A549 treated with CORT108297 at 1 μM for 4 hours (cell line): ENCODE results near the gene GRAP. TPM values are rescaled to one million over a fixed set of nuclear protein-coding genes. Genes with fewer than 3 reads are reported as not detected.

Experiments used
- total RNA-seq: library from RNA; stranded (reverse); fragments of 200-300 nt; extraction: Qiagen RNA extraction; gene quantifications from 5 replicates; pipeline ENCODE4 v1.2.3, GENCODE V29; 2022

The GRAP gene
- 0.14 to 0.29 TPM (median 0.21 TPM) in 5 replicates for total RNA-seq

GRCh38 chr17:19046782-19047375 is at the start of gene GRAP:
TSS of gene GRAP (minus strand) at chr17:19046957. CDS start at chr17:19046926, 31 bp downstream.

DNA sequence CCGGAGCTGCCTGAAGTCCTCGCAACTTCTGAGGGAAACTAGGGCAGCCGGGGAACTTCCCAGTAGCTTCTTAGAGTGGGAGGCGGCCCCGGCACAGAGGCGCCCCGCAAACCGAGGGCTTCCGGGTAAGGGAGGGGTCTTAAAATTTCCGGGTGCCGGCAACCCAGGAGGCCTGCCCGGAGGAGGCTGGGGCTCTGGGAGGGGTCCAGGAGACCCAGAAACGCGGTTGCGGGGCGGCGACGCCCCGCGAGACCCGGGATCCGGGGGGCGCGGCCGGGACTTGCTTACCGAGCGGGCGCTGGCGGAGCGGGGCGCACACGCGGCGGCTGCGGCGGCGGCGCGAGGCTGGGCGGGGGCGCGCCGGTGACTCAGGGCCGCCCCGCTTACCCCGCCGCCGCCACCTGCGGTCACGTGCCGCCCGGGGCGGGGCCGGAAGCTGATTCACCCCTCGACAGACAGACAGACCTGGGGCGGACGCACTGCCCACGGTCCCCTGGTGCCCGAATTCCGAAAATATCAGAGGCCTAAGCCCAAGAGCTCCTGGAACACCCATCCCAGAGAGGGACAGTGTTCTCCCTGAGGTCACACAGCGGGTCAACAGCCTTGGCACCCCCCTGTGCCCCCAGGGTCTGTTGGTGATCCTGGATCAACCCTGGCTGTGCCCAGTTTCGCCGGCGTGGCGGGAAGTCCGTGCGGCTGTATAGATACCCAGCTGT is 42.2 kb downstream of the GRAP start, which contains the start of gene FAM83G:
TSS of gene FAM83G (minus strand) at position 344 of the 716 bp plus-strand sequence. CDS start 723 bp downstream, outside the sequence.

Other genes starting within 250 kb of the GRAP start
- gene PRPSAP2, start 188.8 kb downstream of the GRAP start, total RNA-seq, result 42.4 to 48.3 TPM (median 44.1 TPM) in 5 replicates
- 0.12 to 0.38 TPM (median 0.20 TPM) in 5 replicates for gene SLC5A10, start 94.8 kb downstream of the GRAP start, total RNA-seq
- 28.3 to 37.8 TPM (median 37.1 TPM) in 5 replicates for gene FAM83G, start 42.2 kb downstream of the GRAP start, total RNA-seq
- gene GRAPL, start 80.6 kb upstream of the GRAP start, total RNA-seq, result 0.09 to 0.23 TPM (median 0.10 TPM) in 3 of 5 replicates, not detected in the others
- gene EPN2, start 190.4 kb upstream of the GRAP start, total RNA-seq, result 41.4 to 64.3 TPM (median 51.8 TPM) in 5 replicates